ENCODE data around the gene DLGAP1.

- TF ChIP-seq ELF4 (IDR thresholded peaks at IDR 0.05) (no peak), FOXM1 (IDR thresholded peaks at IDR 0.05; ENCODE audit: borderline replicate concordance) (no peak), NFRKB (IDR thresholded peaks at IDR 0.05) (no peak), ARNT (IDR thresholded peaks at IDR 0.05) (no peak), SUZ12 (IDR thresholded peaks at IDR 0.05) (no peak), BHLHE40 (IDR thresholded peaks at IDR 0.05; ENCODE audit: borderline replicate concordance) (no peak), FOXA1 (IDR thresholded peaks at IDR 0.05) (no peak), PKNOX1 (IDR thresholded peaks at IDR 0.05) (no peak), CTBP1 (IDR thresholded peaks at IDR 0.05; ENCODE audit: borderline replicate concordance) (no peak)
These were observed 104.1 kb downstream of the DLGAP1 start for GRCh38 chr18:4351005-4351404.
